Body of pancreas (tissue), 4 donors: ENCODE measurements around the gene GSTT2B. TPM values are rescaled to one million over a fixed set of nuclear protein-coding genes. Genes with fewer than 3 reads are reported as not detected.
A peak's percentile ranks its signal among the peaks of the same experiment; 100 is the strongest.

Source experiments
- ATAC-seq: fragments of 150-250 bp; one replicate; pipeline ENCODE4 v1.9.1; 2016
- DNase-seq, 4 donors: peaks; one replicate each; pipeline ENCODE4 v3.0.0-alpha.2; 2019
- H3K27ac ChIP-seq, 4 donors: fragments of 200-600 bp; sonication (generic); 1 replicate in 3 of 4; 2 replicates in 1 of 4; pipeline versions ENCODE4 v1.5.1 to v1.6.1; 2016 to 2019; ENCODE audit warnings: mild to moderate bottlenecking in 1 of 4, mixed read lengths in 1 of 4, moderate library complexity in 1 of 4
- H3K27me3 ChIP-seq, 2 donors: fragments of 200-600 bp; sonication (generic); one replicate each; pipeline ENCODE4 v1.6.0; 2016; ENCODE audit warnings: mild to moderate bottlenecking in 1 of 2
- H3K36me3 ChIP-seq, 2 donors: fragments of 200-600 bp; sonication (generic); replicated peaks in 1 of 2; 2 replicates each; pipeline ENCODE4 v1.5.1; 2016; ENCODE audit warnings: low read depth in 2 of 2; ENCODE audit not compliant: insufficient read depth in 1 of 2
- H3K4me1 ChIP-seq: fragments of 200-600 bp; sonication (generic); one replicate; pipeline ENCODE4 v1.6.0; 2016
- H3K4me3 ChIP-seq, 2 donors: fragments of 200-600 bp; sonication (generic); 1 replicate in 1 of 2; 2 replicates in 1 of 2; pipeline ENCODE4 v1.5.1; 2016 to 2019
- H3K9me3 ChIP-seq, 3 donors: fragments of 200-600 bp; sonication (generic); 1 replicate in 2 of 3; 2 replicates in 1 of 3; pipeline ENCODE4 v1.5.1; 2016
- POLR2A ChIP-seq, 3 donors: fragments of 450-650 bp; IDR thresholded peaks; one replicate each; pipeline ENCODE4 v1.6.1; 2016; ENCODE audit warnings: antibody characterized with exemption in 3 of 3, mild to moderate bottlenecking in 2 of 3
- WGBS, 2 donors: methylation state at CpG; one replicate each; pipeline ENCODE4 v1.1.5; 2017; 5-methylcytosine and 5-hydroxymethylcytosine counted together
- intact Hi-C: fragments of 100-400 bp; cut with DNase I; formaldehyde crosslinking; loops from one replicate; pipeline ENCODE4 v1.15.1; 2023
- total RNA-seq, 2 donors: library from RNA; depleted of rRNA; stranded (reverse); fragments of >200 nt; gene quantifications; one replicate each; pipeline ENCODE4 v1.1.0, GENCODE V29; 2016
- TF ChIP-seq, protein P1 (sequence below), 7 experiments: fragments of 450-650 bp in 4 of 7; fragments of 200-600 bp in 3 of 7; sonication (generic) in 3 of 7; IDR thresholded peaks; one replicate each; pipeline ENCODE4 v1.5.1; 2016 to 2019; ENCODE audit warnings: antibody characterized with exemption in 7 of 7

The GSTT2B gene
- total RNA-seq, 2 donors from 2014 or later: 8.3 to 16.5 TPM

DNA sequence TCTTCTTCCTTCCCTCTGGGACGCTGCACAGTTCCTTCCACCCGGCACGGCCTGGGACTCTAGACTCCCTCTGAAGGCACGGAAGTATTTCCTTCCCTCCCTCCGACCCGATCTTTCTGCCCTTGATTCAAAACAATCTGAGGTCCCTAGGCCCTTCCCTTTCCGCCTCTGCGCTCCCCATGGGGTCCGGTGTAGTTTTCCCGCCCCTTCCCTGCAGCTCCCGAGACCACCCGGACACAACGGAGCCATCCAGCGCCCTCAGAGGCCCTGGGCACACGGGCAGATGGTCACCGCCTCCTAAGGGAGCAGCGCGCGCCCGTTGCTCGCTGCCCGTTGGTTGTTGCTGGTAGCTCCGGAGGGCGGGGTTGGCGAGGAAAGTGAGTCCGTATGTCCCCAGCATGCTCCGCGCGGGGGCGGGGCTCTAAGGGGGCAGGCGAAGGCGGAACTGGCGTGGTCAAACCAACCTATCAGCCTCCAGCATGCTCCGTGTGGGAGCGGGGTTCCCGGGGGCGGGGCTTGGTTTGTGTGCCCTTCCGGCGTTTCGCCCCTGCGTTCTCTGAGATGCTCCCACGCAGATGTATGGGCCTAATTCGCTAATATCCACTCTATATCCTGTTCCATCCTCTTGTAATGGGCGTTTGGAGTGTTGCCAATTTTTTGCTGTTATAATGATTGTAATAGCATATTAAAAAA lies 47.2 kb downstream of the GSTT2B start:
- peak; percentile 77 to 95 (median 94) for TF ChIP-seq POLR2A (IDR thresholded peaks at IDR 0.05)
- TF ChIP-seq, protein P1, sequence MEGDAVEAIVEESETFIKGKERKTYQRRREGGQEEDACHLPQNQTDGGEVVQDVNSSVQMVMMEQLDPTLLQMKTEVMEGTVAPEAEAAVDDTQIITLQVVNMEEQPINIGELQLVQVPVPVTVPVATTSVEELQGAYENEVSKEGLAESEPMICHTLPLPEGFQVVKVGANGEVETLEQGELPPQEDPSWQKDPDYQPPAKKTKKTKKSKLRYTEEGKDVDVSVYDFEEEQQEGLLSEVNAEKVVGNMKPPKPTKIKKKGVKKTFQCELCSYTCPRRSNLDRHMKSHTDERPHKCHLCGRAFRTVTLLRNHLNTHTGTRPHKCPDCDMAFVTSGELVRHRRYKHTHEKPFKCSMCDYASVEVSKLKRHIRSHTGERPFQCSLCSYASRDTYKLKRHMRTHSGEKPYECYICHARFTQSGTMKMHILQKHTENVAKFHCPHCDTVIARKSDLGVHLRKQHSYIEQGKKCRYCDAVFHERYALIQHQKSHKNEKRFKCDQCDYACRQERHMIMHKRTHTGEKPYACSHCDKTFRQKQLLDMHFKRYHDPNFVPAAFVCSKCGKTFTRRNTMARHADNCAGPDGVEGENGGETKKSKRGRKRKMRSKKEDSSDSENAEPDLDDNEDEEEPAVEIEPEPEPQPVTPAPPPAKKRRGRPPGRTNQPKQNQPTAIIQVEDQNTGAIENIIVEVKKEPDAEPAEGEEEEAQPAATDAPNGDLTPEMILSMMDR (IDR thresholded peaks at IDR 0.05): no peak
- intact Hi-C loops: no loop called here
- no peaks in the 10 kb centered on the region for H3K36me3 ChIP-seq
- peak; percentile 98 for ATAC-seq
- H3K4me1 ChIP-seq: peaks cover 17% of the 10 kb centered on the region
- H3K9me3 ChIP-seq: no peaks in the 10 kb centered on the region
- DNase-seq: peak; percentile 99 to 100 (median 100)
- H3K4me3 ChIP-seq: peak overlapping the region; percentile 2 to 22
- peak overlapping the region; percentile 81 to 89 (median 84) for H3K27ac ChIP-seq
- no peaks in the 10 kb centered on the region for H3K27me3 ChIP-seq
- WGBS, 2 donors: 0% methylated on average over 20 to 42 of the region's 44 CpGs

DNA sequence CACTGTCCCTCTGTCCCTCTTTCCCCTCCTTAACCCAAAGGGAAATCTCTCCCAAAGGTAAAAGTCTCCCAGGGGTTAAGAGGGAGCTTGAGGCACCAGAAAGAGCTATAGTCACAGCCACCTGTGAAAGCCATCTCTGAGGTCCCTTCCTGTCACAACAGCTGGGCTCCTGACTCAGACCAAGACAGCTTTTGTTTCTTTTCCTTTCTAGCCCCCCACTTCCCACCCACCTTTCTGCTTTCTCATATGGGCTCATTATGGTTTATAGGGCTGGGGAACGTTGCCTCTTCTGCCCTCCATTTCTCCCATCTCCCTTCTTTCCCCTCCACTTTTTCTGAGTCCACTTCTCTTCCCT lies 47.7 kb downstream of the GSTT2B start:
- DNase-seq (no peak), ATAC-seq (no peak)
- H3K27me3 ChIP-seq: no peaks in the 10 kb centered on the region
- no peaks in the 10 kb centered on the region for H3K9me3 ChIP-seq
- H3K4me3 ChIP-seq: peak overlapping the region; percentile 2 to 22
- TF ChIP-seq POLR2A (IDR thresholded peaks at IDR 0.05): no peak
- H3K27ac ChIP-seq: peak overlapping the region; percentile 81 to 89 (median 84)
- 0% methylated on average over 1 of the region's 1 CpG for WGBS, 2 donors
- H3K36me3 ChIP-seq: no peaks in the 10 kb centered on the region
- intact Hi-C loops: no loop called here
- H3K4me1 ChIP-seq: peaks cover 17% of the 10 kb centered on the region

DNA sequence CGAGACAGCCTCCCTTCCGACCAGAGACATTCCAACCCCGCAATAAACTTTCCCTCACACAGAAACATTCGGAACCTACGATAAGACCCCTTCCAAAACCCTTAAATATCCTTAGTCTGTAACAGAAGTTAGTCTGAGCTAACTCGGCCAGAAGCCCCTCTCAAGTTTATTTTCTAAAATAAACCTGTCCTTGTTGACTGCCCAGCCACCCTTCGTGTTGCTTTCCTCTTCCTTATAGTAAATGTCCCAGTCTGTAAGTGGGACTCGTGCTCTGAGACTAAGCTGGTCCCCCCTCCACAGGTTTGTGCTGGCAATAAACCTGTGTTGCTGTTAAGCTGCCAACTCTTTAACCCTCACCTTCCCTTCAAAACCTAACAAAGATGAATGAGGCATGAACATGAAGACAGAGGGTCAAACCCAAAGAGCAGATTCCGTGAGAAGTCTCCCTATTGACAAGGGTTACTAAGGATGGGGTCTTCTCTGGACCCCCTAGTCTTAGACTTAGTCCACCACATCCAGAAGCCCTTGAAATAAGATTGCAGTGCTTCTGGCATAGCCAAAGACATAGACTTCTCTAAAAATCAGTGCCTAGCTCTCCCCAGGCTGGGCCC lies 48.6 kb downstream of the GSTT2B start:
- H3K36me3 ChIP-seq: no peaks in the 10 kb centered on the region
- no peak overlapping the region for H3K27ac ChIP-seq
- peaks cover 17% of the 10 kb centered on the region for H3K4me1 ChIP-seq
- no peaks in the 10 kb centered on the region for H3K9me3 ChIP-seq
- WGBS, 2 donors: 87 to 88% methylated on average over 9 of the region's 9 CpGs
- DNase-seq (no peak), ATAC-seq (no peak)
- H3K4me3 ChIP-seq: no peak overlapping the region
- TF ChIP-seq POLR2A (IDR thresholded peaks at IDR 0.05): no peak
- TF ChIP-seq, protein P1 (IDR thresholded peaks at IDR 0.05): no peak
- intact Hi-C loops: no loop called here
- H3K27me3 ChIP-seq: no peaks in the 10 kb centered on the region

DNA sequence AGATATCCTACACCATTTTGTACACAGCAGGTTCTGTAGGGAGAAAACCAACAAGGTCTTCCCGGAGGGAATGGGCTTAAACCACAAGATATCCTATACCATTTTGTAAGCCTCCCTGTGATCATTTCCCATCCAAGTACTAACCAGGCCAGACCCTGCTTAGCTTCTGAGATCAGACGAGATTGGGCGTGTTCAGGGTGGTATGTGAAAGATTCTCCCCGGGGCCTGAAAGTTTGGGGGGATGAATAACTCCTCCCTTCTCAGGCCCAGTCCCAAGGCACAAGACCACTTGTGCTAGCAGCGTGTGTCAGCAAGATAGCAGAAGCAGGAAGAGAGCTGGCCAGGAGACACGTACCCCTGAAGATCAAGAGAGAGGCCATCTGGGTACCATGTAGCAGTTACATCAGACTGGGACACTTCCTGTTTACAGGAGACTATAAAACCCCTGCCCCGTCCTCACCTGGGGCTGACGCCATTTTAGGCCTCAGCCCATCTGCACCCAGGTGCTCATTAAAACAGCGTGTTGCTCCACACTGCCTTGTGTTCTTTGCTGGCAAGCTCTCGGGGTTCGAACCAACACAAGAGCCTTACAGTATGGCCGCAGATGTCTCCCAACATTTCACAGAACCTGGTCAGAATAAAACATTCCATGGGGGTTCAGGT lies 49.5 kb downstream of the GSTT2B start:
- ATAC-seq (no peak), DNase-seq (no peak)
- intact Hi-C loops: no loop called here
- Histone ChIP-seq H3K27me3 (no peaks in the 10 kb centered on the region), H3K4me1 (peaks cover 17% of the 10 kb centered on the region), H3K27ac (no peak overlapping the region), H3K4me3 (no peak overlapping the region), H3K36me3 (no peaks in the 10 kb centered on the region), H3K9me3 (no peaks in the 10 kb centered on the region)
- 90% methylated on average over 12 of the region's 12 CpGs for WGBS, 2 donors
- TF ChIP-seq, protein P1 (IDR thresholded peaks at IDR 0.05): no peak
- TF ChIP-seq POLR2A (IDR thresholded peaks at IDR 0.05): no peak

DNA sequence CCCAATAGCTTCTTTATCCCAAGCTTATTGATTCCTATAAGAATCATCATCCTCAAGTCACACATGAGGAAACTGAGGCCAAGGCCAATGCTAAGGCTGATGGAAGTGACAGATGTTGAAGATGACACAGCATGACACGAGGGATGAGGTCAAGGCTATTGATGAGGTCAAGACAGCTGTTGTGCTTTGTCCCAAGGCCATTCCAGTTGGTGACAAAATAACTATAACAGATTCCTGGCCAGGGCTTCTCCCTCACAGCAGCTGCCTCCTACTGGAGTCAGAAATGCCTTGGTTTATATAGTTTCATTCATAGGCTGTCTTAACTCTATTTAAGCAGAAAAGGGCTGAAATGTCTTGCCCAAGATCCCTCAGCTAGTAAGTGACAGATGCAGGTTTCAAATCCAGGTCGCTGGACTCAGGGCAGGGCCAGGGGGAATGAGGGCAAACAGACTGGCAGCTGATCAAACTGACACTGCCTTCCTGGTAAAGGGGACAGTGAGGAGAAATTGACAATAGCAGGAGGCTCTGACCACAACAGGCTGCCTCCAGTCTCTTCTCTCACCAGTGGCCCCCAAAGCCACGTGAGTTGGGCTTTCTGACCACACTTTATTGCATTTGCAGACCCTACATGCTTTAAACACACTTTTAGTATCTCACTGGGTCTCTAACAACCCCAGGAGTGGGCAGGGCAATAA lies 50.4 kb downstream of the GSTT2B start:
- DNase-seq (peak in 1 of 4 donors; percentile 7), ATAC-seq (no peak)
- no peaks in the 10 kb centered on the region for H3K27me3 ChIP-seq
- intact Hi-C loops: no loop called here
- H3K4me3 ChIP-seq: no peak overlapping the region
- no peaks in the 10 kb centered on the region for H3K9me3 ChIP-seq
- H3K4me1 ChIP-seq: peaks cover 17% of the 10 kb centered on the region
- no peak overlapping the region for H3K27ac ChIP-seq
- 60 to 64% methylated on average over 3 of the region's 3 CpGs for WGBS, 2 donors
- H3K36me3 ChIP-seq: no peaks in the 10 kb centered on the region
- TF ChIP-seq, protein P1 (IDR thresholded peaks at IDR 0.05): no peak
- no peak for TF ChIP-seq POLR2A (IDR thresholded peaks at IDR 0.05)
